OCI-LY1 (cell line): ENCODE data around the gene PAFAH1B2.

Source experiments
- EZH2 ChIP-seq: fragments of 200-600 bp; sonication (generic), shearing (Covaris generic); IDR thresholded peaks from 2 replicates; pipeline ENCODE4 v1.8.0; 2017; ENCODE audit warnings: borderline replicate concordance, mixed run types, mild to moderate bottlenecking, antibody characterized with exemption, low read length, moderate library complexity, mixed read lengths
- TF ChIP-seq, protein P1 (sequence below): fragments of 200-600 bp; sonication (generic), shearing (Covaris generic); IDR thresholded peaks from 2 replicates; pipeline ENCODE4 v1.5.1; 2017; ENCODE audit warnings: mild to moderate bottlenecking, antibody characterized with exemption, low read length, moderate library complexity, mixed read lengths

DNA sequence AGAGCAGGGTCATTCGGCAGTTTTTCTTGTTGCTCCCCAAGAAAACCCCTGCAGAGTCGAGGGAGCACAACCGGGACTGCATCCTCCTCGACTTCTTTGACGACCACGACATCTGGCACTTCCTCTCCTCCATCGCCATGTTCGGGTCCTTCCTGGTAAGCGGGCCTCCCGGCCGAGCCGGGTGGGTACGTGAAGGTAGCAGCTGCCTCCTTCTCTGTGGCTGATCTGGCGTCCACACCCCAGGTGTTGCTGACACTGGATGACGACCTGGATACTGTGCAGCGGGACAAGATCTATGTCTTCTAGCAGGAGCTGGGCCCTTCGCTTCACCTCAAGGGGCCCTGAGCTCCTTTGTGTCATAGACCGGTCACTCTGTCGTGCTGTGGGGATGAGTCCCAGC, 51.7 kb downstream of the PAFAH1B2 start:
- TF ChIP-seq, protein P1, sequence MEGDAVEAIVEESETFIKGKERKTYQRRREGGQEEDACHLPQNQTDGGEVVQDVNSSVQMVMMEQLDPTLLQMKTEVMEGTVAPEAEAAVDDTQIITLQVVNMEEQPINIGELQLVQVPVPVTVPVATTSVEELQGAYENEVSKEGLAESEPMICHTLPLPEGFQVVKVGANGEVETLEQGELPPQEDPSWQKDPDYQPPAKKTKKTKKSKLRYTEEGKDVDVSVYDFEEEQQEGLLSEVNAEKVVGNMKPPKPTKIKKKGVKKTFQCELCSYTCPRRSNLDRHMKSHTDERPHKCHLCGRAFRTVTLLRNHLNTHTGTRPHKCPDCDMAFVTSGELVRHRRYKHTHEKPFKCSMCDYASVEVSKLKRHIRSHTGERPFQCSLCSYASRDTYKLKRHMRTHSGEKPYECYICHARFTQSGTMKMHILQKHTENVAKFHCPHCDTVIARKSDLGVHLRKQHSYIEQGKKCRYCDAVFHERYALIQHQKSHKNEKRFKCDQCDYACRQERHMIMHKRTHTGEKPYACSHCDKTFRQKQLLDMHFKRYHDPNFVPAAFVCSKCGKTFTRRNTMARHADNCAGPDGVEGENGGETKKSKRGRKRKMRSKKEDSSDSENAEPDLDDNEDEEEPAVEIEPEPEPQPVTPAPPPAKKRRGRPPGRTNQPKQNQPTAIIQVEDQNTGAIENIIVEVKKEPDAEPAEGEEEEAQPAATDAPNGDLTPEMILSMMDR: no peak
- no peak for TF ChIP-seq EZH2
